HepG2 (cell line): ENCODE results near the gene B4GALT3. TPM values are rescaled to one million over a fixed set of nuclear protein-coding genes. Genes with fewer than 3 reads are reported as not detected.

Experiments
- ATF7-NPFF ChIP-seq: sonication (generic); formaldehyde crosslinking; IDR thresholded peaks from 2 replicates; pipeline ENCODE4 v1.8.1; 2023; ENCODE audit warnings: mild to moderate bottlenecking, low read depth, missing genetic modification reagents, moderate library complexity
- CC2D1A ChIP-seq: sonication (generic); formaldehyde crosslinking; IDR thresholded peaks from 2 replicates; pipeline ENCODE4 v1.8.1; 2023; ENCODE audit warnings: mild to moderate bottlenecking, missing genetic modification reagents
- EED ChIP-seq: sonication (generic); formaldehyde crosslinking; IDR thresholded peaks from 2 replicates; pipeline ENCODE4 v1.5.0; 2020; ENCODE audit warnings: mild to moderate bottlenecking, missing genetic modification reagents
- ETV5 ChIP-seq: IDR thresholded peaks from 2 replicates; pipeline ENCODE4 v1.6.1; 2018; ENCODE audit warnings: missing biosample characterization, missing genetic modification reagents, inconsistent platforms, borderline replicate concordance
- HOXA9 ChIP-seq: sonication (generic); formaldehyde crosslinking; IDR thresholded peaks from 2 replicates; pipeline ENCODE4 v1.8.1; 2022; ENCODE audit warnings: missing genetic modification reagents, mild to moderate bottlenecking, moderate library complexity, borderline replicate concordance
- JDP2 ChIP-seq: sonication (generic); formaldehyde crosslinking; IDR thresholded peaks from 2 replicates; pipeline ENCODE4 v1.8.1; 2022; ENCODE audit warnings: missing genetic modification reagents, borderline replicate concordance
- KDM2A ChIP-seq: sonication (generic); formaldehyde crosslinking; IDR thresholded peaks from 2 replicates; pipeline ENCODE4 v1.4.0; 2020; ENCODE audit warnings: low read depth, missing genetic modification reagents, borderline replicate concordance
- NR2F1 ChIP-seq, 2 experiments: fragments of 450-650 bp in 1 of 2; formaldehyde crosslinking in 1 of 2; IDR thresholded peaks; 2 replicates each; pipeline versions ENCODE4 v1.5.0 to v1.6.1; 2016 to 2020; ENCODE audit warnings: mild to moderate bottlenecking in 1 of 2, missing compliant biosample characterization in 1 of 2, missing genetic modification reagents in 1 of 2, moderate library complexity in 1 of 2
- POGK ChIP-seq: sonication (generic); formaldehyde crosslinking; conservative IDR thresholded peaks from 2 replicates; pipeline ENCODE4 v1.8.0; 2022; ENCODE audit warnings: mild to moderate bottlenecking, moderate library complexity, missing genetic modification reagents
- PREB ChIP-seq: sonication (generic); formaldehyde crosslinking; IDR thresholded peaks from 2 replicates; pipeline ENCODE4 v1.4.0; 2020; ENCODE audit warnings: missing genetic modification reagents
- SMYD3 ChIP-seq: sonication (generic); formaldehyde crosslinking; IDR thresholded peaks from 2 replicates; pipeline ENCODE4 v1.8.1; 2023; ENCODE audit warnings: mild to moderate bottlenecking, missing genetic modification reagents
- SOX13 ChIP-seq, 3 experiments: fragments of 450-650 bp in 1 of 3; sonication (generic) in 1 of 3; formaldehyde crosslinking in 1 of 3; IDR thresholded peaks in 2 of 3; conservative IDR thresholded peaks in 1 of 3; 2 replicates each; pipeline versions ENCODE4 v1.5.0 to v1.6.1; 2016 to 2020; ENCODE audit warnings: antibody characterized with exemption in 1 of 3, mild to moderate bottlenecking in 1 of 3, missing compliant biosample characterization in 1 of 3, missing genetic modification reagents in 1 of 3, moderate library complexity in 1 of 3
- TIGD3 ChIP-seq: sonication (generic); formaldehyde crosslinking; IDR thresholded peaks from 2 replicates; pipeline ENCODE4 v1.5.1; 2020; ENCODE audit warnings: mild to moderate bottlenecking, missing genetic modification reagents, borderline replicate concordance
- ZFX ChIP-seq: sonication (generic); formaldehyde crosslinking; IDR thresholded peaks from 2 replicates; pipeline ENCODE4 v1.4.0; 2020; ENCODE audit warnings: mild to moderate bottlenecking, low read depth, missing genetic modification reagents, moderate library complexity
- ZNF10 ChIP-seq: sonication (generic); formaldehyde crosslinking; IDR thresholded peaks from 2 replicates; pipeline ENCODE4 v1.4.0; 2020; ENCODE audit warnings: mild to moderate bottlenecking, low read depth, missing genetic modification reagents, borderline replicate concordance
- ZNF280B ChIP-seq: sonication (generic); formaldehyde crosslinking; IDR thresholded peaks from 2 replicates; pipeline ENCODE4 v1.5.0; 2020; ENCODE audit warnings: missing genetic modification reagents, mild to moderate bottlenecking, borderline replicate concordance
- ZNF326 ChIP-seq: sonication (generic); formaldehyde crosslinking; IDR thresholded peaks from 2 replicates; pipeline ENCODE4 v1.4.0; 2020; ENCODE audit warnings: missing genetic modification reagents, borderline replicate concordance
- ZNF414 ChIP-seq: sonication (generic); formaldehyde crosslinking; IDR thresholded peaks from 2 replicates; pipeline ENCODE4 v1.5.0; 2020; ENCODE audit warnings: missing genetic modification reagents
- ZNF841 ChIP-seq: sonication (generic); formaldehyde crosslinking; IDR thresholded peaks from 2 replicates; pipeline ENCODE4 v1.8.1; 2023; ENCODE audit warnings: missing genetic modification reagents, borderline replicate concordance
- polyA plus RNA-seq, 8 experiments: library from polyadenylated mRNA; depleted of rRNA in 3 of 8; stranded (reverse) in 7 of 8; unstranded in 1 of 8; fragments of >200 nt; fragmentation: Illumina TruSeq in 4 of 8; extraction: Trizol in 4 of 8; gene quantifications; 2 replicates each; pipeline versions ENCODE4 v1.2.1 to v1.2.3, GENCODE V29; 2011 to 2016; ENCODE audit warnings: low read depth in 4 of 8, missing spikeins in 1 of 8, mixed read lengths in 1 of 8; ENCODE audit not compliant: insufficient read depth in 1 of 8
- total RNA-seq, 5 experiments: library from RNA; depleted of rRNA; stranded (reverse); fragments of >200 nt; fragmentation: Illumina TruSeq; extraction: Trizol; gene quantifications; 2 replicates each; pipeline ENCODE4 v1.2.3, GENCODE V29; 2016; ENCODE audit warnings: low read depth in 1 of 5

Gene B4GALT3
- total and polyA plus RNA-seq, 2 of the 13 experiments (the other 11 are each of a cell fraction or from before 2014, with no cell fraction given) = 35.6 to 40.4 TPM

- TF ChIP-seq ZNF414 (CRISPR knock-in tag) (0 out of 2 replicates have a peak, but pooled peaks have one; percentile 18), ZNF841 (CRISPR knock-in tag) (peak; percentile 48; the same call in 1 of the 2 replicates), ZNF280B (CRISPR knock-in tag) (no peak), ZNF10 (CRISPR knock-in tag) (no peak), SOX13 (IDR thresholded peaks at IDR 0.05) (peak; percentile 10; the same call in 1 of the 2 replicates), SOX13 (CRISPR knock-in tag; conservative IDR thresholded peaks at IDR 0.05 in 1 of 2, IDR thresholded peaks at IDR 0.05 in 1 of 2) (no peak), HOXA9 (CRISPR knock-in tag) (peak; percentile 52; the same call in 1 of the 2 replicates), PREB (CRISPR knock-in tag) (no peak), CC2D1A (CRISPR knock-in tag) (0 out of 2 replicates have a peak, but pooled peaks have one; percentile 66), ATF7-NPFF (0 out of 2 replicates have a peak, but pooled peaks have one; percentile 40), POGK (peak; percentile 39; the same call in 1 of the 2 replicates), ETV5 (no peak), KDM2A (CRISPR knock-in tag) (0 out of 2 replicates have a peak, but pooled peaks have one; percentile 33), JDP2 (CRISPR knock-in tag) (peak; percentile 10; the same call in 1 of the 2 replicates), ZNF326 (CRISPR knock-in tag) (peak; percentile 79; the same call in 1 of the 2 replicates), ZFX (0 out of 2 replicates have a peak, but pooled peaks have one; percentile 30), TIGD3 (CRISPR knock-in tag) (no peak), SMYD3 (CRISPR knock-in tag) (0 out of 2 replicates have a peak, but pooled peaks have one; percentile 19), NR2F1 (CRISPR knock-in tag; IDR thresholded peaks at IDR 0.05) (peak; percentile 10 to 34; a peak in 2 of 4 replicates), EED (CRISPR knock-in tag) (no peak)
These were observed 42.0 kb upstream of the B4GALT3 start (continued) for GRCh38 chr1:161219078-161219892.
